Measurements from ENCODE around the gene POU5F1. TPM values are rescaled to one million over a fixed set of nuclear protein-coding genes. Genes with fewer than 3 reads are reported as not detected.
"Not testable (repeated sequence)": the region's sequence is repeated elsewhere in the genome, so short reads cannot be mapped to it uniquely, and the experiment has no call there.

The POU5F1 gene
- polyA plus RNA-seq, 1 donor from 2014 or later = not detected

- Histone ChIP-seq H3K4me2 (ENCODE audit: low read length) (no peak overlapping the region), H4K20me1 (ENCODE audit: insufficient read depth) (no peaks in the 10 kb centered on the region), H3K9me2 (ENCODE audit: insufficient read depth, low read length) (no peaks in the 10 kb centered on the region)
These were observed 20.0 kb upstream of the POU5F1 start for GRCh38 chr6:31190488-31190887.

GRCh38 chr6:31189223-31189622 lies 18.7 kb upstream of the POU5F1 start:
- not testable (repeated sequence) for H2AFZ ChIP-seq (ENCODE audit: low read depth, low read length); H3K9me2 ChIP-seq (ENCODE audit: insufficient read depth, low read length); H3F3A ChIP-seq (ENCODE audit: insufficient read depth, low read length, poor library complexity, severe bottlenecking); H4K20me1 ChIP-seq (ENCODE audit: insufficient read depth); H3K4me3 ChIP-seq (ENCODE audit: low read length); H3K36me3 ChIP-seq (ENCODE audit: insufficient read depth, low read length); H3K9me3 ChIP-seq (ENCODE audit: low read length); H3K27me3 ChIP-seq (ENCODE audit: insufficient read depth, low read depth, low read length); H3K27ac ChIP-seq (ENCODE audit: low read length); H3K79me2 ChIP-seq (replicated peaks; ENCODE audit: insufficient read depth, low read length); H3K4me2 ChIP-seq (ENCODE audit: low read length); H3K9ac ChIP-seq (ENCODE audit: low read length)

More at GRCh38 chr6:31190488-31190887, 20.0 kb upstream of the POU5F1 start:
- no peaks in the 10 kb centered on the region for H3F3A ChIP-seq (ENCODE audit: insufficient read depth, low read length, poor library complexity, severe bottlenecking)
- no peak overlapping the region for H3K9ac ChIP-seq (ENCODE audit: low read length)
- no peak overlapping the region for H2AFZ ChIP-seq (ENCODE audit: low read depth, low read length)
- no peaks in the 10 kb centered on the region for H3K9me3 ChIP-seq (ENCODE audit: low read length)
- H3K36me3 ChIP-seq (ENCODE audit: insufficient read depth, low read length) = no peaks in the 10 kb centered on the region
- H3K79me2 ChIP-seq (replicated peaks; ENCODE audit: insufficient read depth, low read length) = no peaks in the 10 kb centered on the region
- no peak overlapping the region for H3K4me3 ChIP-seq (ENCODE audit: low read length)
- TF ChIP-seq MXI1 (conservative IDR thresholded peaks at IDR 0.05; ENCODE audit: poor library complexity, severe bottlenecking) = no peak
- no peak for TF ChIP-seq REST (IDR thresholded peaks at IDR 0.05; ENCODE audit: borderline replicate concordance)
- TF ChIP-seq SMC3 (conservative IDR thresholded peaks at IDR 0.05; ENCODE audit: poor library complexity) = no peak
- TF ChIP-seq POLR2AphosphoS5 (IDR thresholded peaks at IDR 0.05) = no peak
- no peak for TF ChIP-seq EZH2 (IDR thresholded peaks at IDR 0.05; ENCODE audit: borderline replicate concordance, insufficient read depth, low read length, poor library complexity, severe bottlenecking)
- TF ChIP-seq TAF1 (IDR thresholded peaks at IDR 0.05; ENCODE audit: low read depth) = no peak
- TF ChIP-seq RAD21 (conservative IDR thresholded peaks at IDR 0.05) = no peak
- no peak for TF ChIP-seq EP300 (conservative IDR thresholded peaks at IDR 0.05; ENCODE audit: poor library complexity, severe bottlenecking)
- no peaks in the 10 kb centered on the region for H3K27me3 ChIP-seq (ENCODE audit: insufficient read depth, low read depth, low read length)
- H3K27ac ChIP-seq (ENCODE audit: low read length) = no peak overlapping the region

GRCh38 chr6:31187780-31188194 lies 17.3 kb upstream of the POU5F1 start:
- Histone ChIP-seq H3K27me3 (ENCODE audit: insufficient read depth, low read depth, low read length) (no peaks in the 10 kb centered on the region), H3K9ac (ENCODE audit: low read length) (no peak overlapping the region), H2AFZ (ENCODE audit: low read depth, low read length) (no peak overlapping the region), H3K4me2 (ENCODE audit: low read length) (no peak overlapping the region), H3K36me3 (ENCODE audit: insufficient read depth, low read length) (no peaks in the 10 kb centered on the region), H3K27ac (ENCODE audit: low read length) (no peak overlapping the region), H3K79me2 (replicated peaks; ENCODE audit: insufficient read depth, low read length) (no peaks in the 10 kb centered on the region), H4K20me1 (ENCODE audit: insufficient read depth) (no peaks in the 10 kb centered on the region), H3K9me3 (ENCODE audit: low read length) (no peaks in the 10 kb centered on the region), H3K9me2 (ENCODE audit: insufficient read depth, low read length) (no peaks in the 10 kb centered on the region), H3F3A (ENCODE audit: insufficient read depth, low read length, poor library complexity, severe bottlenecking) (no peaks in the 10 kb centered on the region), H3K4me3 (ENCODE audit: low read length) (no peak overlapping the region)
- no peak for TF ChIP-seq EP300 (conservative IDR thresholded peaks at IDR 0.05; ENCODE audit: poor library complexity, severe bottlenecking)
- TF ChIP-seq MXI1 (conservative IDR thresholded peaks at IDR 0.05; ENCODE audit: poor library complexity, severe bottlenecking) = no peak
- no peak for TF ChIP-seq REST (IDR thresholded peaks at IDR 0.05; ENCODE audit: borderline replicate concordance)
- no peak for TF ChIP-seq SMC3 (conservative IDR thresholded peaks at IDR 0.05; ENCODE audit: poor library complexity)
- no peak for TF ChIP-seq CTCF (IDR thresholded peaks at IDR 0.05; ENCODE audit: poor library complexity, severe bottlenecking)
- TF ChIP-seq EZH2 (IDR thresholded peaks at IDR 0.05; ENCODE audit: borderline replicate concordance, insufficient read depth, low read length, poor library complexity, severe bottlenecking) = no peak
- no peak for TF ChIP-seq RAD21 (conservative IDR thresholded peaks at IDR 0.05)
- no peak for TF ChIP-seq TAF1 (IDR thresholded peaks at IDR 0.05; ENCODE audit: low read depth)

All from neural cell (in vitro differentiated cells).